NCI-H2029 treated with DMSO at 0.1 percent for 48 hours (cell line): ENCODE results near the gene SPOCK3.
"Not testable (repeated sequence)": the region's sequence is repeated elsewhere in the genome, so short reads cannot be mapped to it uniquely, and the experiment has no call there.

Experiments
- DNase-seq: peaks from one replicate; lab custom pipeline; 2025; lab: John Stamatoyannopoulos, UW

SPOCK3 gene

DNA sequence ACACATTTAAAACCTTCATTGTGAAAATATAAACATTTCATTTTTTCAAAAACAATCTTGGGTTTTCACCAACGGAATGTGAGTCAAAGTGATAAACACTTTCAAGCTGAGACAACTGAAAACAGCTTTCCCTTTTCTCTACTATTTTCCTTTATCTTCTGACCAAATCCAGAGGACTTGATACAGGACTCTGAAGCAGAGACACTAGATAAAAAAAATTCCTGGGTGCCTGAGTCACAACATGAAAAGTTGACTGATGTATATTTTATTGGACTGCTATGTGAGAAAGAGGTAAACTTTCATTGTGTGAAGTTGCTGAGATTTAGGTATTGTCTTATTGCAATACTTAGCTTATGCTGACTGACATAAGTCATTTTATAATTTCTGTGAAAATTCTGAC lies 411.2 kb downstream of the SPOCK3 start:
- no peak for DNase-seq

DNA sequence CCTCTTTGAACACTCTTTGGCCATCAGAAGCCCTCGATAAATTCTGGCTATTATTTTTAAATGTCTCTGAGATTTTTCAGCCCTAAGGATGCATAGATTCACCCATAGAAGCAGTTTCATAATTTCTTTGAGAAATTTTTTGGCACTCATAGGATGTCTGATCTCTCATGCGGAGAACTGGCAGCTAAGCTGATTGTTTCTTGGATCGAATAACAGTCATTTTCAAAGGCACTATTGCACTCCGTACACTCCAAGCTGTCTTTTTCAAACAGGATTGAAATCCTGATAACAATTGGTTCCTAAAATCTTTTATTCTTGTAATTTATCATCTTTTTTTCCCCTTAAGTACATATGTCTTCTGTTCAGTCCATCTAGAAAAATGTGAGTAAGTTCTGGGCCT lies 411.9 kb downstream of the SPOCK3 start:
- DNase-seq = no peak

DNA sequence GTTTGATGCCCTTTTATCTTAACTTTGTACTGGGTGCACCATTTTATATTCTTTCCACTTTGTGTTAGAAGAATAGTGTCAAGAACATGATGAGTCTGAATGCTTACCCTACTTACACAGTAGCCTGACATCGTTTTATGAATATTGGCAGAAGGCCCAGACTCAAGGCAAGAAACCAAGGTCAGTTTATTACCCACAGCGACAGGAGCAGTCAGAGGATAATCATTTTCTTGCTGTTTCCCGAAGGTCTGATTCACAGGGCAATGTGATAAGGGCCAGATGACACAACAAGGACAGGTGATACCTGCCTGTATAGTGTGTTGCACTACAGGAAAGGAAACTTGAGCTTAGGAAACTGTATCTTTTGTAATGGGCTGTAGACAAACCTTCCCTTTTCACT lies 417.4 kb downstream of the SPOCK3 start:
- DNase-seq = no peak

DNA sequence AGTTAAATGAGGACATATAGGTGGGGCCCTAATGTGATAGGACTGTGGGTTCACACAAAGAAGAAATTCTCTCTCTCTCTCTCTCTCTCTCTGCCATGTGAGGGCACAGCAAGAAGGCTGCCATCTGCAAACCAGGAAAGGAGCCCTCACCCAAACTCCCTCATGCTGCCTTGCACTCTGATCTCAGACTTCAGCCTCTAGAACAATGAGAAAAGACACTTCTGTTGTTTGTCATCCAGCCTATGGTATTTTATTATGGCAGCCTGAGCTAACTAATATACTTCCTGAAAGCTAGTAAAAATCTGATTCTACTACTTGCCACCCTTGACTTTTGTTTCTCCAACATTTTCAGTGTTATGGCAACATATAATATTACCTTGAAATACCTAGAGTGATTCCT lies 425.9 kb downstream of the SPOCK3 start:
- DNase-seq = no peak

DNA sequence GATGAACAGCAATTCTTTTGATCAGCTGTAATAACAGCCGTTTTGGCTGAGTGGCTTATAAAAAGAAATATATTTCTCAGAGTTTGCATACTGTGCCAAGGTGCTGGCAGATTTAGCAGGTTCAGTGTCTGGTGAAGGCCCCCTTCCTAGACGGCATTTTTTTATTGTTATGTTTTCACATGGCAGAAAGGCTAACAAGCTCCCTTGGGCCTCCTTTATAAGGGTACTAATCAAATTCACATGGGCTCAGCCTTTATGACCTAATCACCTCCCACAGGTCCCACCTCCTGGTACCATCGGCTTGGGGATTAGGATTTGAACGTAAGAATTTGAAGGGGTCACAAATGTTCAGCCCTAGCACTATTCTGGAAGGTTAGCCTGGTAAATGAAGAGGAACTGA lies 431.9 kb downstream of the SPOCK3 start:
- no peak for DNase-seq

DNA sequence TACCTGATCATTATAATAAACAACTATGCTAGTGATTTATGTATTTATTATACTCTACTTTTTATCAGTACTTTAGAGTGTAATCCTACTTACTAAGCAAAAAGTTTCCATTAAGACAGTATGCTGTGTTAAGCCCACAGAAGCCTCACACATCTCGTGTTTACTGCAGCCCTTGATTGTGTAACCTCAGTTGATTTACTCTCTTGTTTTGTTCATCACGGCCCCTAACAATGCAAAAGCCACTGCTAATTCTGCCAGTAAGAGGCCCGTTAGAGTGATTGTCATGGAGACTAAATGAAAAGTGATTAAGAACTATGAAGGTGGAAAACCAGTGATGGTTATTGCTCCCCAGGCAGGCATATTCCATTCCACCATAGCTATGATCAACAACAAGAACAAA lies 436.2 kb downstream of the SPOCK3 start:
- DNase-seq = no peak

DNA sequence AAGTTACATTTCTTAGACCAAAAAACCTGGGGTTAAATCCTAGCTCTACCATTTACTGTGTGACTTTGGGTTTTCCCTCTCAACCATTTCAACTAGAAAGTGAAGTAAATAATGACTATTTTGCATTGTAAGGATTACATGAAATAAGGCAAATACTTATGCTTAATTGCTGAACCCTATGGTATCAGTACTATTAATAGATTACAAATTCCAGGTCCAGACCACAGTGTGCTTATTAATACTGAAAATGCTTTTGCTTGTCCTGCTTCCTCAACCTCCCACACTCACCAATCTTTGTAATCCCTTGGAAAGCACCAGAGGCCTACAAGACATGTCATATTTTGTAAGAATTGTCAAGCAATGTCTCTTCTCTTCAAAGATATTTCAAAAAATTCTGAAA lies 456.5 kb downstream of the SPOCK3 start:
- no peak for DNase-seq

DNA sequence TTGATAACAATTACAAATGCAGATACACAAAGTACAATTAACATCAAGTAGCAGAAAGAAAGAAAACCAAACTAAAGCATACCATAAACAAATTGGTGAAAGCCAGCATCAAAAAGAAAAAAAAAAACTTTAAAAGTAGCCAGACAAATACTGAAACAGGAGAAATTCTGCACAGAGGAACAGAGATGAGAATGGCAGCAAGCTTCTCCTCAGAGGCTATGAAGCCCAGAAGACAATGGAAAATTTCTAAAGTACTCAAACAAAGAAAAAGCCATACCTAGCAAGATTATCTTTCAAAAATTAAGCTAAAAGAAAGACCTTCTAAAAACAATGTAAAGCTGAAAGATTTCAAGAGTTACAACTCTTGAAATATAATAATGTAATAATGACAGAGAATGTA lies 471.3 kb downstream of the SPOCK3 start:
- no peak for DNase-seq

DNA sequence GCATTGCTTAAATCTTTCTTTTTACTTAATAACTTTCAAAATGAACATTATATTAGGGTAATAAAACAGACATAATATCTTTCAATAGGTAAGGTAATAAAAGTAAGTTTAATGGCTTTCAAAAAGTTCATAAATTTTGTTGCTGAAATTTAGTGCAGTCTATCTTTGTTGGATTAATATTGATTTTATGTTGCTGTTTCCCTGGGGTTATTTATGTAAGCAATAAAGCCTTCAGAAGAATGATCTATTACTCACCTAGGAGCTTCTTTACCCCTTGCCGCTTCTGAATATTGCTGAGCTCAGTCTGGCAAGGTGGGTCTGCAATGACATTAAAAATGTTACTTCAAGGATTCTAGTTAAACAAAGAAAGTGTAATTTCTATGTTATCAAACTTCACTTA lies 492.6 kb downstream of the SPOCK3 start:
- DNase-seq = no peak

DNA sequence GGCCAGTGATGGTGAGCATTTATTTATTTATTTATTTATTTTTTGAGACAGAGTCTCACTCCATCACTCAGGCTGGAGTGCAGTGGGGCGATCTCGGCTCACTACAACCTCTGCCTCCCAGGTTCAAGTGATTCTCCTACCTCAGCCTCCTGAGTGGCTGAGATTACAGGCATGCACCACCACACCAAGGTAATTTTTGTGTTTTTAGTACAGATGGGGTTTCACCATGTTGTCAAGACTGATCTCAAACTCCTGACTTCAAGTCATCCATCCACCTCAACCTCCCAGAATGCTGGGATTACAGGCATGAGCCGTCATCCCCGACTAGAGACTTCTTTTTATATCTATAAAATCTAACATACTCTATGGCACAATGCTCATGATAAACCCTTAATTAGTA lies 495.1 kb downstream of the SPOCK3 start:
- not testable (repeated sequence) for DNase-seq

DNA sequence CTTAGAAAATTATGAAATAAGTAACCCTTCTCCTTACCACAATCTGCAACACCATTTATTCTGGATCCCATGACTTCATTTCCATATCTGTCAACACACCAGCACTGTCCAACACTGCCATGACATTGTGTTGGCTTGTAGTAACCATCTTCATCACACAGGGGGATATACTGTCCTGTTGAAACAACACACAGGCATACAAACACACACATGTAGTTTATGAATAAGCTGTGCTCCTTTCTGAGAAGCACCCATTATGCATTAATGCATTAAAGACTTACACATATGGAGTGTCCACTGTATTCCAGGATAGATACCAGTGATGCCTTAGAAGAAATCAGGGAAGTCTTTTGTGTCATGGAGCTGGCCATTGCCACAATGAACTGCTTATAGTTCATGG lies 496.9 kb downstream of the SPOCK3 start:
- no peak for DNase-seq

DNA sequence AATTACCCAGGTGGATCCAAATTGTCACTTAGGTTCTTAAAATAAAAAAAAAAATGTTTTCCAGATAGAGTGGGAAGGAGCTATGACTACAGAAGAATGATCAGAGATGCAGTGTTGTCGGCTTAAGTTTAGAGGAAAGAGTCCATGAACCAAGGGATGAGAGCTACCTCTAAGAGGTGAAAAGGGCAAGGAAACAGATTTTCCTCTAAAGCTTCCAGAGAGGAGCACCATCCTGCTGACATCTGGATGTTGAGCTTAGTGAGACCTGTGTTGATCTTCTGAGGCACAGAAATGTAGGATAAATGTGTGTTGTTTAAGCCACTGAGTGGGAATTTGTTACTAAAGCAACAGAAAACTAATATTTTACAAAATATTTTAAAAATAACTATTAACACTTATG lies 498.7 kb downstream of the SPOCK3 start:
- DNase-seq = no peak

DNA sequence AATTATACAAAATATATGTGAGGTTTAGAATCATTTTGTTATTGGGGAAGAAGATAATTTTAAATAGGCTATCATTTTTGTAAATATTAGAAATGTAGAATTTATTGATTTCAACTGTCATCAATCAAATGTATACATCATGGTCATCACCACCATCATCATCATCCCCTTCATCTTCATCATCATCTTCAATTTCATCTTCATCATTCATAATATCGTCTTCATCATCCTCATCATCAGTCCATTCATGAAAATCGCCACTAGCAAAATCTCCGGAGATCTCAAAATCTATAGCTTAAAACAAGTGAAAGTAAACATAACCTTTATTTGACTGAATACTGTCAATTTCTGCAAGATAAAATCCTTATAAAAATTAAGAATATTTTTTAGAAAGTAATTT lies 499.5 kb downstream of the SPOCK3 start:
- no peak for DNase-seq

DNA sequence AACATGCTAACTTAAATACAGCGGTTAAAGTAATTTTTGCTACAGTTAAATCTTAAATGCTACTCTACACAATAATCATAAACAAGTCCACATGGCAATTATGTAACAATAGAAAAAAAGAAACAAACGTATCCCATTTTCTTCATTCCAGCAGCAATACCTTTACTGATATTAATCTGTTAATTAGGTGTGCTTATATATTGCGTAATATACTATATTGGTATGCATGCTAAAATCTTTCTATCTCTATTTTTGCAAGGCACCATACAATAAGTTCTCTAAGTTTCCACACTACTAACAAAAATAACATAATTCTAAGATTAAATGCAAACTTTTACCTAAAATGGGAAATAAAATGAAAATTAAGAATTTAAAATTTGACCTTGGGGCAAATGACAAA lies 500.6 kb downstream of the SPOCK3 start:
- no peak for DNase-seq

DNA sequence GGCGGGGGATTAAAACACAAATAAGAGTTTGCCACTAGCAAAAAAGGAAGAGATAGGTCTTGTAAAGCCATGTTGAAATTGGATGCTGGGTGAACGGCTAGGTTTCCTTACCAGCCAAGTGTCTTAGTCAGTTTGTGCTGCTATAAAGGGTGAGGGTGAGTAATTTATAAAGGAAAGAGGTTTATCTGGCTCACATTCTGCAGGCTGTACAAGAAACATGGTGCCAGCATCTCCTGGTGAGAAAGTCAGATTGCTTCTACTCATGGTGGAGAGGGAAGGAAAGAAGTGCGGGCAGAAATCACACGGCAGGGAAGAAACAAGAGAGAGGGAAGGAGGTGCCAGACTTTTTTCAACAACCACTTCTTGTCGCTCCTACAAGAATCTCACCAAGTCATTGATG lies 507.5 kb downstream of the SPOCK3 start:
- DNase-seq = no peak

DNA sequence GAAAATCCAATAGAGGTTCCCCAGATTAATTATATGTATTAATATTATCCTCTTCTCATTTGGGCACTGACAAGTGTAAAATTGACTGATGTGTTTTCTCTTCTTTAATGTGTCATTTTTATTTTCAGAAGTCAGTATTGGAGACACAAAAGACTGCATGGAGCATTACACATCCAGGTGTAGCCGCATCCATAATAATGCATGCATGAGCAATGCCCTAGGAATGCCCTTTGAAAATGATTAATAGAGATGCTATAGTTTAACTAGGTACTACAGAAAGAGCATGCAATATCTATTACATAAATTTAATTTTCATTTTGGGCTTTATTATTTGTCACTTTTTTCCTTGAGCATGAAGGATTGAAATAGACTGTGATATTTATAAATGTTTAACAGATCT lies 509.9 kb downstream of the SPOCK3 start:
- DNase-seq = no peak

DNA sequence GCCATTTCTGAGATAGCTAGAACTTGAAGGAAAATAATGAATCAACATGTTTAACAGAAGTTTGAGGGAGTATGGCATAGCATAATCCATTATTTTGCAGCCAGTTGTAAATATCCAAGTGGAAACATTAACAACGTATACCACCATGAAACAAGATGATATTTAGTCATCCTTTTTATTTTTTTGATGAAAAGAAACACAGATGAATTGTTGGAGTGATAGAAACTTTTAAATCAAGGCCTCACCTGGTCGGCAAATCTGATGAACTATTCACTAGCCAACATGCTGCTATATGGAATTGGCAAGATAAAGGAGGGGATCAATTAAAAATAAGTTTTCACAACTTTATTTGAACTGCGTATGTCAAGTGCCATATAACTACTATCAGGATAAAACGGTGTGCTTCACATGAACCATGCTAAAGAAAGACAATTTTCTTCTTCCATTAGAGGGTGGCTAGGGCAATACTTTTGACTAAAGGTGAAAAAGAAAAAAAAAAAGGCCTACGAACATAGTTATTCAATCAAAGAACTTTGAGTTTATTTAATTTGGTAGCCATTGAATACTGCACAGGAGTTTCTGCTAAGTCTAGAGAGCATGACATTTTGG lies 510.7 kb downstream of the SPOCK3 start:
- no peak for DNase-seq

DNA sequence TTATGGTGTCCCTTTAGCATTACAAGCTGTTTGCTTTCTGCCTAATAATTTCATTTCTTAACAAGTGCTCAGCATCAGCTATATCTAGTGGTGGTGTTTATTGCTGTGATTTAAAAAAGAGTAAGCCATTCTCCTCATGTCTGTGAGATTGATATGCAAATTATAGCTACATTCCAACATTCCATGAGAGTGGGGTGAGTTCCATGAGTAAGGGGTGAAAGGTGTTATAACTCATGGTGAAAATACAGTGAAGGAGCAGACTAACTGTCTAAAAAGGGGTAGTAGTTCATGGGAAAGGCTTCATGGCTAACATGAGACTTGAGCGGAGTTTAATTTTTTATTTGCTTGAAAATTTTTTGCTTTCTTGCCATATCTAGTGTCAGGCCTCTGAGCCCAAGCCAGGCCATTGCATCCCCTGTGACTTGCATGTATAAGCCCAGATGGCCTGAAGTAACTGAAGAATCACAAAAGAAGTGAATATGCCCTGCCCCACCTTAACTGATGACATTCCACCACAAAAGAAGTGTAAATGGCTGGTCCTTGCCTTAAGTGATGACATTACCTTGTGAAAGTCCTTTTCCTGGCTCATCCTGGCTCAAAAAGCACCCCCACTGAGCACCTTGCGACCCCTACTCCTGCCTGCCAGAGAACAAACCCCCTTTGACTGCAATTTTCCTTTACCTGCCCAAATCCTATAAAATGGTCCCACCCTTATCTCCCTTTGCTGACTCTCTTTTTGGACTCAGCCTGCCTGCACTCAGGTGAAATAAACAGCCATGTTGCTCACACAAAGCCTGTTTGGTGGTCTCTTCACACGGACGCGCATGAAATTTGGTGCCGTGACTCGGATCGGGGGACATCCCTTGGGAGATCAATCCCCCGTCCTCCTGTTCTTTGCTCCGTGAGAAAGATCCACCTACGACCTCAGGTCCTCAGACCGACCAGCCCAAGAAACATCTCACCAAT lies 518.3 kb downstream of the SPOCK3 start:
- not testable (repeated sequence) for DNase-seq

DNA sequence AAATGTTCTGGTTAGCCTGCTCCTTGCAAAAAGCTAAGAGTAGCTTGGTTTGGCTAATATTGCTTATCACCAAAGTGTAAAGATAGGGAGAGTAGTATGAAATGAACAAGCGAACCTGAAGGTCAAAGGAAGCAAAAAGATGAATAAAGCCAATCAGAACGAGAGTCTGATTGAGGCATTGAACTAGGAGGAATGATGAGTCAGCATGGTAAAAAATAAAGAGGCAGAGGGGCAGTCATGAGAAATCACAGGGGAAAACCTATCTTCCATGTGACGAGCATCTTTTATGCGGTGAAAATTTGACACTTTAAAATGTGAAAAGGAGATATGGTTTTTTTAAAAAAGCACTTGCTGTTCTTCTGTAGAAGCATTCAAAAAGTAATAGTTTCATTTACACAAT lies 533.7 kb downstream of the SPOCK3 start:
- DNase-seq = no peak

DNA sequence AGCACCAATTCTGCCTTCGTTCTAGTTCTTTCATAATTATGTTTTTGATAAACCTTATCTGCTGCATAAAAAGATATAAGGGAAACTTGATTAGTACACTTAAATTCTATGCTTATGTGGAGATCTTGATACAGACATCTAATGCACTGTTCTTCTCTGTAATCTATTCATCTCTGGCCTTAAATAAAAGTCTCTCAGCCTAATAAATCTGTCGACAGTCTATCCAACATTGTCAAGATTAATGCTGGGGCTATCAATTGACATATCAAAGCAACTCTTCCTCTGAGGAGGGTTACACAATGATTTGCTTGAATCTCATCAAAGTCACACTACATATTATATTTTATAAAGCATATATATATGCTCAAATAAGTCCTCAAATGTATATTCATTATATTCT lies 545.5 kb downstream of the SPOCK3 start:
- no peak for DNase-seq

DNA sequence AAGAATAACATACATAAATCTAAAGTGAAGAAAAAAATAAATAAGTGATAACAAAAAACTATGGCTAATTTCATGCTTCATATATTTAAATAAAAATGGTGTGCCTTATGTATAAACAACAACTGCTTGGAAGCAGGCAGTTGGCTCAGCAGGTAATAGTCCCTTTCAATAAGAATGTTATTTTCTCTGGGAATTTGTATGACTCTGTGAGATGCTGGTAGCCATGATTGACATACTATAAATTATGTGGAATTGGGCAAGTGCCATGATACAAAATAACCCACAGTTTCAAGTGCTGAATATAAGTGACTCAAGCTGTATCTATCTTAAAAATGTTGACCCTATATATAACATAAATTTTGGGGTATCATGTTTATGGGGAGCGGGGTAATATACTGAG lies 546.5 kb downstream of the SPOCK3 start:
- no peak for DNase-seq
